COLO668 (cell line): Measurements from ENCODE around the gene PDPK1.
"Not testable (repeated sequence)": the region's sequence is repeated elsewhere in the genome, so short reads cannot be mapped to it uniquely, and the experiment has no call there.

ENCODE experiments used
- DNase-seq: peaks from one replicate; lab custom pipeline; 2025; ENCODE audit not compliant: unreplicated experiment; lab: John Stamatoyannopoulos, UW

PDPK1 gene

DNA sequence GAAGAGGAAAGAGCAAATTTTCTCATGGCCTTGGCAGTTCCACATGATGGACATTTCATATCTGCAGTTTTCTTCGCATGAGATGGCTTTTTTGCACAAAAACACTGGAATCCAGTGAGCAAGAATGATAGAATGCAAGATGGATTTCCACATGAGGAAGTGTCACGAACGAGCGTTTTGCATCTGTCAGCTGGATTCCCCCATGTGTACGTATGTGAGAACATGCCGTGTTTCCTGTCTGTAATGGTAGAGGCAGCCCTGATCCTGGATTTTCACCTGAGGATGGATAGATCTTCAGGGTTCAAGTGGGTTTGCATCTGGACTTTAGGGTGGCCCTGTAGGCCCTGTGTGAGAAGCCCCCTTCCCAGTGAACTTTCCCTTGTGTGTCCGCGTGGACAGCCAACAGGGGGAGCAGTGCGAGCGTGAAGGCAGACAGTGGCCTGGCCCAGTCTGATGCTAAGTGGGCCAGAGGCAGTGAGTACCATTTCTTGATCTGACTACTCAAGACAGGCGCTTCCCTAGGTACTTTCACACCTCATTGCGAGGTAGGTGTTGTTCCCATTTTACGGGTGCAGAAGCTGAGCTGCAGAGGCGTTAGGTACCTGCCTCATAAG is 2.1 kb downstream of the PDPK1 start:
- DNase-seq = peak; percentile 13

DNA sequence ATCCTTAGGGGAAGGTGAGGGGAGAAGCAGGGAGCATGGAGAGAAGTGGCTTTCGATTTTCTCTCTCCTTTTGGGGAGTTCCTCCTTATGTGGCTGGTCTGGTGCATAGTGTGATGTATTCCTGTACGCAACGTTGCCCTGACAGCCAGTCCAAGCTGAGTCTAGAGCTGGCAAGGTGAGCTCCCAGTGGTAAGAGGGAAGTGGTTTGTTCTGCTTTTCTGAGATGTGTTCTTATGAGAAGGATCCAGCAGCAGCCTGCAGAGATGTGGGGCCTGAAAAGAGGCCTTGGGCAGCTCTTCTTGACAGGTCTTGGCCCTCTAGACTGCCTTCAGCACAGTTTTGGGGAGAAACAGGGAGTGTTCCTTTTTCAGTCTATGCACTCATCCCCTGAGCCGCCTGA is 3.1 kb downstream of the PDPK1 start:
- DNase-seq = not testable (repeated sequence)

DNA sequence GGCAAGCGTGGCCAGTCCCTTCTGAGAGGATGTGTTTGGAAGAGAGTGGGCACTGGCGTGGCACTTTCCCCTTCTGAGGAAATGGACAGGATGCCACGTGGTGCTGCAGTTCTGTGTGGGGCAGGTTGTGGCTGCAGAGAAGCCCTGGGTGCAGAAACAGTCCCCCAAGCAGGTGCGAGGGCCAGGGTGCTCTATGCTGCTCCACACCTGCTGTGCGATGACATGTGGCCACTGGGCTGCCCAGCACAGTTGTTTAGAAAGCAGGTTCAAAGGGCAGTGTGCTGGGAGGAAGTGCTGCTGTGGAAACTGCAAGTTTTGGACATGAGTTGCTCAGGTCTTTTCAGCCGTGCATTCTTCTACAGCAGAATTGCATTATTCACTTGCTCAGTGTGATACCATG is 3.6 kb downstream of the PDPK1 start:
- peak; percentile 75 for DNase-seq

DNA sequence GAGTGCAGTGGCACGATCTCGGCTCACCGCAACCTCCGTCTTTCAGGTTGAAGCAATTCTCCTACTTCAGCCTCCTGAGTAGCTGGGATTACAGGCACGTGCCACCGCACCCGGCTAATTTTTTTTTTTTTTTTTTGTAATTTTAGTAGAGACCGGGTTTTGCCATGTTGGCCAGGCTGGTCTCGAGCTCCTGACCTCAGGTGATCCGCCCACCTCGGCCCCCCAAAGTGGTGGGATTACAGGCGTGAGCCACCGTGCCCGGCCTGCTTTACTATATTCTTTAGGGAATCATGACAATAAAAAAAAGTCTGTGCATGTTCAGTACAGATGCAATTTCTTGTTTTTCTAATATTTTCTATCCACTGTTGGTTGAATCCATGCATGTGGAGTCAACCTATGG is 6.0 kb downstream of the PDPK1 start:
- not testable (repeated sequence) for DNase-seq

DNA sequence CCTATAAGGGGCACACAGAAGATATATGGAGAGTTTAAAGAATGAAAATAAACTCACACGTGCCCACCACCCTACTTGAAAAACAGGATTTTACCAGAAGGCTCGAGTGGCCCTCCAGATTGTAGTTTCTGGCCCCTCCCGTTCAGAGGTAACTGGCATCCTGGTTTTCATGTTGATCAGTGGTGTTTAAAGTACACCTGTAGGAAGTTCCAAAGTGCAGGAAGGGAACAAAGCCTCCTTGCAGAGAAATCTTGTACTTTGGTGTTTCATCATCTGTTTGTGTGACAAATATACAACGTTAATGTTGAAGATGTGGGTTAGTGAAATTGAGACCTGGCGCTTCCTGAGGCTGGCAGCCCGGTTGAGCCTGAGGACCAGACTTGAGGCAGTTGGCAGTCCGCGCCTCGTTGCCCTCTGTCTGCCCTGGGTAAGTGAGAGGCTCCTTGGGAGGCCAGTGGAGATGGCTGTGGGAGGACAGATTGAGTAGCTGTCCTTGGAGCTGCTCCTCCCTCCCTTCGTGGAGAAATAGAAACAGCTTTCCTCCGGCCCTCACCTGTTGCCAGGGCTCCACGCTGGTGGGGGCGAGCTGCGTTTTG is 12.6 kb downstream of the PDPK1 start:
- DNase-seq = not testable (repeated sequence)

DNA sequence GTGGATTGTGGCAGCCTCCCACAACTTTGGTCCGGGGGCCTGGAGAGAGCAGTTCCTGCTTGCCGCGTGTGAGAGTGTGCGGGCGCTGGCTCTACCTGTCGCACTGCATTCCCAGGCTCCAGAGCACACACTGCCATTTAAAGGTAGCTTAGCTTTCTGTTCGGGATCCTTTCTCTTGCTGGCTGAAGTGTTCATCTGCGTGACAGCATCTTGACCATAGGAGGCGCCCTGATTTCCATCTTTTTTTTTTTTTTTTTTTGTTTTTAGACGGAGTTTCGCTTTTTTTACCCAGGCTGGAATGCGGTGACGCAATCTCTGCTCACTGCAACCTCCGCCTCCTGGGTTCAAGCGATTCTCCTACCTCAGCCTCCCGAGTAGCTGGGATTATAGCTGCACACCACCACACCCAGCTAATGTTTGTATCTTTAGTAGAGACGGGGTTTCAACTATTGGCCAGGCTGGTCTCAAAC is 13.6 kb downstream of the PDPK1 start:
- DNase-seq = not testable (repeated sequence)

DNA sequence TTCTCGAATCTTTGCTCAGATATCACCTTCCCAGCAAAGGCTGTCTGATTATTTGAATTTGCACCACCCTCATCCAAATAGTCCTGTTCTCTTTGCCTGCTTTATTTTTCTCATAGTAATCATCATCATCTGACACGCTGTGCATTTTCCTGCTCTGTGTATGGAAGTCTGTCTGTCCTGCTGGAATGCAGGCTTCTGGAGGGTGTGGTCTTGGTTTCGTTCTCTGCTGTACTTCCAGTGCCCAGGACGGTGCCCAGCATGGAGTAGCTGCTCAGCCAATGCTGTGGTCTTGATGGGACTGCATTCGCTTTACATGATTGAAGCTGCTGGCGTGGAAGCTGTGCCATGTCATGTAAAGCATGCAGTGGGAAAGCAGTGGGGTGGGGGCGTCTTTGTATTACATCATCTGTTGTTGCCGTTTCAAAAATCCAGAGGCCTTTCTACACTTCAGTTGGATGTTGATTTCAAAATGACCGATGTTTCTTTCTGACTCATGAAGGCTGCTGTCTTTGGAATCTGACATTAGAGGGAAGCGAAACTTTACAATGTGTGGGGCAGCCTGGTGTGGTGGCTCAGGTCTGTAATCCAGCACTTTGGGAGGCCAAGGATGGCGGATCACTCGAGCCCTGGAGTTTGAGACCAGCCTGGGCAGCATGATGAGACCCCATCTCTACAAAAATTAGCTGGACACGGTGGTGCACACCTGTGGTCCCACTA is 17.0 kb downstream of the PDPK1 start:
- DNase-seq = not testable (repeated sequence)

DNA sequence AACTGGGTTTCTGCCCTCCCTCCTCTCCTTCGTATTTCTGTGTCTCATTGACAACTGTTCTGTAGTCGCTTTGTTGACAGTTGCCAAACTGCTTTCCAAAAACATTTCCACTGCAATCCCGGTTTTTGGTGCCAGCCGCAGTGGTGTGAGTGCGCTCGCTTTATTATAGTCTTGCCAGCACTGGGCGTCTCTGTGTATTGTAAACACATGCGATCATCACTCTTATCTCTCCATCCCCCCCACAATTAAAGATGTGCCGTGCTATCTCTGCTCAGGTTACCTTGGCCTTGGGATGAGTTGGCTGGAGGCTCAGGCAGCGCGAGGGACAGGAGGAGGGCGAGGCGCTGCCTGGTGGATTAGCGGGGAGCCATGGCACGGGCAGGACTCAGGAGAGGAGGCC is 19.3 kb downstream of the PDPK1 start:
- DNase-seq = not testable (repeated sequence)

DNA sequence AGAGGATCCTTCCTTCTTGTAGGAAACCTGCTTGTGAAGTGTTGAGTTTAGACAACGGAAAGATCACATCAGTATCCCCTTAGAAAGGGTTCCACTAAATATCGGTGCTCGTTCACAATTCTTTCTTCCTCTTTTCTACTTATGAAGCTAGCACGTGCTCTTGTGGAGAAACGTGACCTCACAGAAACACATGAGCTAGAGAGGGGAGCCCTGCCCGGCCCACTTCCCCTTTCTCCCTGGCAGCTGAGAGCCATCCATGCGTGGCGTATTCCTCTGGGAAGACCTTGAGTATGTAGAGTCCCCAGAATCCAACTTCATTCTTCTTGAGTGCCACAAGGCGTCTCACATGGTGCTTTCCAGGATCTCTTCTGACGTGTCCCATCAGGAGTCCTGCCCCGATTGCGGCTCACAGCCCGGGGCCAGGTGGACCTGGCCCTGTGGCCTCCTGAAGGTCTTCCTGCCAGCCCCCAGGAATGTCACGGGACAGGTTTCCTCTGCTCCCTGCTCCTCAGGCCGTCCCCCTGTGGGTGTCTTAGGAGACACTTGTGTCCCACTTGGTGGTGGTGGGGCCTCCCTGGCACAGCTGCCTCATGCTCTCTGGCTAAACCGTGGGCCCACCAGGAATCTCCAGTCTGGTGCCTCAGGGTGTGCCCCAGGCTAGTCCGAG is 22.4 kb downstream of the PDPK1 start:
- not testable (repeated sequence) for DNase-seq

DNA sequence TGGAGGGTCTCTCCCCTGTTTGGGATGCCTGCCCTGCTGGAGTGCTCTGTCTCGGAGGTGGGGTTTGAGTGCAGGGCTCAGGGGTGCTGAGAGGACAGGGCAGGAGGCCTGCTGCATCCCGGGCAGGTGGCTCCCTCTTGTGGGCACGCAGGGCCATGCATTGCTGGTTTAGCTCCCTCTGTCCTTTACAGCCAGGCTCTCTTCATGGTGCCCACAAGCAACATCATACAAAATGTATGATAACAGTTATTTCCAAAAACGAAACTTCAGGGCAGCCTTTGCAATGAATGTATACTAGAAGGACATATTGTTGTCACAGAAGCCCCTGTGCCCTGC is 22.9 kb downstream of the PDPK1 start:
- DNase-seq = not testable (repeated sequence)

DNA sequence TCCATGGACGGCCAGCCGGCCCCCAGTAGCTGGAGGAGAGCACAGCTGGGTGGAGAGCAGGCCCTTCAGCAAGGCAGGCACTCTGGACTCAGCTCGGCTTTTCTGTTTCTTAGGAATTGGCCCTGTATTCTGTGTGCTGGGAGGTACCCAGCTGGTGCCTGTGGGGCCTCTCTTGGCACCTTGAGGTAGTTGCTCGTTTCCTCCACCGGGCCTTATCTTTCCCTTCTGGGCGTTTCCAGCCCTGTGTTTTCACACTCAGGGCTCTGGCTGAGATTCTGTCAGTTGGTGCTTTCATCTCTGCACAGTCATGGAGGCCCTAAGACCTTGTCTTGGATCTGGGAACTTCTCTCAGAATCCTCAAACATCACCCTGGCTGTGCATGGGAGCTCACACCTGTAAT is 29.7 kb downstream of the PDPK1 start:
- not testable (repeated sequence) for DNase-seq

DNA sequence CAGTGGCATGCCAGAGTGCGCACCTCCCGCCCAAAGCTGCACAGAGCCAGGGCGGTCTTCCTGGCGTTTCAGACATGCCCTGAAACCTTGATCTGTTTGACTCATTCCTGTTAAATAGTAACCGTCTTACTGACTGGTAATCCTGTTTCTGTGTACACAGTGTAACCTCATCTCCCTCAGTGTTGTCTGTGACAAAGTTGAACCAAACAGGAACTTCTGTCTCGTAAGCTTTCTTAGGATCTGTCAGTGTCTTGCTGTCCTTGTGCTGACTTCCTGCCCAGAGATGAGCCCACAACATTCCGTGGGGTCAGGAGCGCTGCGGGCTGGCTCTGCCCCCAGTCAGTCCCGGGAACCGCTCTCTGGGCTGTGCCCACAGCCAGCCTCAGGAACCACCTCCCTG is 30.8 kb downstream of the PDPK1 start:
- not testable (repeated sequence) for DNase-seq

DNA sequence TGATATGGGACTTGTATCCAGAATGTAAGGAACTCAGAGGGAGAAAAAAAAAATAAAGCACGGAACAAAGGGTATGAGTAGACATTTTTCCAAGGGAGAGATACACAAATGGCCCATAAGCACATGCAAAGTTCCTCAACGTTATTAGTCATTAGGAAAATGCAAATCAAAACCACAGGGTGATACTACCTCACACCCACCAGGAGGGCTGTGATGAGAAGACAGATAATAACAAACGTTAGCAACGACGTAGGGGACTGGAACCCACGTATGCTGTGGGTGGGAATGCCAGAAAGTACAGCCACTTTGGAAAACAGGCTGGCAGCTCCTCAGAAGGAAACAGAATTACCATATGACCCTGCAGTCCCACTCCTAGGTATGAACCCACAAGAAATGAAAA is 34.9 kb downstream of the PDPK1 start:
- DNase-seq = not testable (repeated sequence)

DNA sequence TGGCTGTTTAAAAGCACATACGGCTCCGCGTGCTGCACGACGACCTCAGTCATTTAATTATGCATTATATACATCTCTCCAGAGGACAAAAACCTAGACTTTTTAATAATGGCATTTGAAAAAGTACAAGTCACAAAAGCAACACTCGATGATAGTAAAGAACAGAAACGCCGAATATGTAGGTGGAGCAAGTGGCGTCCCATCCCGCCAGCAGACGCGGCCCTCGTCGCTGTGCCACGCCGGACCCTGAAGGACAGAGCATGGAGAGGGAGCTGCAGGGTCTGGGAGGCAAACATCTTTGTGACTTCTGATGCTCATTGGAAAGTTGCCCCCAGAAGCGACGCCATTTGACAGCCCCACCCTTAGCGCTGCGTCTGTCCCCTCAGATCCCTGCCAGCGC is 38.0 kb downstream of the PDPK1 start:
- not testable (repeated sequence) for DNase-seq

DNA sequence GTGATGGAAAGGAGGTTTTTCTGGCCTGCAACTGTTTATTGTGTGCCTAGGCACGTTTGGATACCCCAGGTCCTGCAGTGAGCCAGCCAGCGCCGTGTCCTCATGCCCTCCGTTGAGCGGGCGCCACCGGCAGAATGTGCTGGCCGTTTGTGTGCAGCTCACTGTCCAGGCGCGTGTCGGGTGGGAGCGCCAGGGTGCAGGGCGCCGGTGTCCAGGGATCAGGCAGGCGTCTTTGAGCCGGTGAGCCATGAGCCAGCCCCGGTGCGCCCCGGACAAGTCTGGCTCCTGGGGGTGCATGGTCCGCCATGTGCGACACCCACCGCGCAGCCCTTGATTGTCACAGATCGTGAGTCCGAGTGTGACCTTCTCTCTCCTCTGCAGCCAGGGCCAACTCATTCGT is 39.2 kb downstream of the PDPK1 start:
- DNase-seq = not testable (repeated sequence)

DNA sequence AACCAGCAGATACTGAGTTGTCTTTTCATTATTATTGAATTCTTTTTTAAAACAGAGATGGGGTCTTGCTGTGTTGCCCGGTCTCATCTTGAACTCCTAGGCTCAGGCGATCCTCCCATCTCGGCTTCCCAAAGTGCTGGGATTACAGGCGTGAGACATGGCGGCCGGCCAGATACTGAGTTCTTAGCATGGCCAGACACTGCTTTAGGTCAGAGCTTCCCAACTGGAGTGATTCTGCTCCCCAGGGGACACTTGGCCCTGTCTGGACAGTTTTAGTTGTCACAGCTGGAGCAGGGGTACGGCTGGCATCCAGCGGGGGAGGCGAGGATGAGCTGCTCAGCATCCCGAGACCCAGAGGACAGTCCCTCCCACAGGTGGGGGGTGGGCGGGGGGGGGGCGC is 41.1 kb downstream of the PDPK1 start:
- not testable (repeated sequence) for DNase-seq

DNA sequence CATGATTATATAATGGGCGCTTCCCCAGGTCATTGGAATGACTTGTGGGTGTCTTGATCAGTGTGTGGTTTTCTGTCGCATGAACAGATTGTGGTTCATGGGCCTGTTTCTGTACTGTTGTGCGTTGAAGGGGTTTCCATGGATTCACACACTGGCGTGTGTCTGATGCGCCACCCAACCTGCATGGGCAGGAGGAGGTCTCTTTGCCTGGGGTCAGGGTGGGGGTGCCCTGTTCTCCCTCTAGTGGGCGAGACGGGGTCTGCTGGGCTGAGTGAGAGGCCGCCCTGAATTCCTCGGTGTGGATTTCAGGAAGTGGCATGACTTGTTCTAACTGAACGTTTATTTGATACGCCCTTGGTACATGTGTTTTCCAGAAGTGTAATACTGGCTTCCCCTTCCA is 42.3 kb downstream of the PDPK1 start:
- not testable (repeated sequence) for DNase-seq

DNA sequence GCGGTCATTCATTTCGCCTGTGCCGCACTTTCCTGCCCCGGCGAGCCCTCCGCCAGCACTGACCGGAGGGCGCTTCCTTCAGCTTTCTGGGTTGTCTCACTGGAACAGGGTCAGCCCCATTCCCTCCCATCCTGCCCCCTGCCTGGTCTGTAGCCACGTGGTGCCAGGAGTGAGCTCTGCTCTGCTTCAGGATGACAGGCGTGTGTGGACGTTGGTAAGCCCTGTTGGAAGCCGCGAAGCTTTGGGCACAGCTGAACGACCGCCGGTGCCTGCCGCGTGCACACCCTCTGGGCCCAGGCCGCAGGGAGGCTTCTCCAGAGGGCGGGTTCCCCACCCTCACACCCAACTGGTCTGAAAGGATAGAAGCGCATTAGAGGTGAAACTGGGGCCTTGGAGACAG is 43.0 kb downstream of the PDPK1 start:
- DNase-seq = not testable (repeated sequence)

DNA sequence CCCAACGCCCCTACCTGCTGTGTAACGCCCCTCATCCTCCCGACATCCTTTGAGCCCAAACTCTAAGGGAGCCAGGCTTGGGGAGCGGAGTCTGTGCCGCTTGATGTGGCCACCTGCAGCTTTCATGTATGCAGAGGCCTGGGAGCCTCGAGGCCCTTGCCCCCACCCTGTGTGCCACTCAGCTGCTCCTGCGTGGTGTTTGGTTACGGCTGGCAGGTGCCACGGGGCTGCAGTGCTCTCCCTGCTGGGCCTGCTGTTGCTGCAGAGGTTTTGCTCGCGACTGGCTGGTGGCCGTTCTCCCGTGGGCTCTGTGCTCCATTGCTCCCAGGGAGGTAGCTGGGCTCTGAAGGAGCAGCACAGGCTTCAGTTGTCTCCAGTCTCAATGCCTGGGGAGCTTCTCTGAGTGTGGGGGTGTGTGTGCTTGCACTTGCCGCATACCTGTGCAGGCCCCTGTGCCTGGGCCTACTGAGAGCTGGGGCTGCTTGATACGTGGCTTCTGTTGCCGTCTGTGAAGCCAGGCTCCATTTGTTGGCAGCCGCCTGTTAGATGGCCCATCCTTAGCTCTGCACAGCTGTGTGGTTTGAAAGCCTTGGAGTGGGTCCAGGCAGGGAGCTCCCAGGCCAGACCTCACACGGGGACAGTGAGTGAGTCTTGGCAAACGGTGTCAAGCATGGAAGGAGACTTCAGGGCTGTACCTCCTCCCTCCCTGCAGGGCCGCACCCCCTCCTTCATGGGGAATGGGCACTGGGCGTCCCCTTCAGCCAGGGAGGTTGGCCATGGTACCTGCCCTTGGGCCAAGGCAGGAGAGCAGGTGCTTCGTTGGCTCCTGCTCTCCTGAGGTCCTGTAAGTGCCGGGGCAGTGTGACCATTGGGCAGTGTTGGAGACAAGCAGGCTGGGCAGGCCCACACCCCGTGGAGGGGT is 47.2 kb downstream of the PDPK1 start:
- DNase-seq = peak; percentile 51

DNA sequence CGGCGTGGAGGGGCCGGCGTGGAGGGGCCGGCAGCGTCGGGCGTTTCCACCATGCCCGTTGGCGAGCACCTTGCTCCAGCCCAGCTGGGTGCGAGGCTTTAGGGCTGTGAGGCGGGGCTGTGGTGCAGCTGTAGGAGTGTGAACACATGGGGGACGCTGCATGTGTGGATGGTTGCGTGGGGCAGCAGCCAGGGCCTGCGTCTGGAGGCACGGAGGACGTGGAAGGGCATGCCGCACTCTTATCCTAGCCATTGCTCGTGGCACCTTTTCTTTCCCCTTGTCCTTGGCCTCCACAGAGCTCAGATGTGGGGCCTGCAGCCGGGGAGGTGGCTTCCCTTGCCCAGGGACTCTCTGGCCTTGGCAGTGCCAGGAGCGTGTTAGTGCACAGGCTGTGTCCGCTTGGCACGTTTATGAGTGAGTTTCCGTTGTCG is 47.8 kb downstream of the PDPK1 start:
- no peak for DNase-seq

DNA sequence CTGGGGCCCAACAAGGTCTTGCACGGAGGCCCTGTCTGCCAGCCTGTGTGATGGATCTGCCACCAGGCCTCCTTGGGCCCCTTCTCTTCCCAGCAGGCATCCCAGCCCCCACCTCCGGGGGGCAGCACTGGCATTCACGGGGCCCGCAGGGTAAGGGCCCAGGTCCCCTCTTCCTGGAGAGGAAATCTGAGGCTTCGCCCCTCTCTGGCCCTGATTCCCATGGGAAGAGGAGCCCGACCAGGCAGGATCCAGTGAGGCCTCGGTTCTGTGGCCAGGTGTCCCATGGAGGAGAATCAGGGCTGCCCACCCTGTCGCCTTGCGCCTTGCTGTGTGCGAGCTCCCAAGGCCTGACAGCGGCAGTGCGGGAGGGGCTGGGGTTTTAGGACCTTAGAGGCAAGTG is 48.4 kb downstream of the PDPK1 start:
- DNase-seq = no peak
